ENCODE results near the gene ZYX.

ZYX gene

GRCh38 chr7:143429770-143430698 lies 48.9 kb downstream of the ZYX start:
- Histone ChIP-seq H2BK120ac (ENCODE audit: low read depth, low read length) (no peak overlapping the region), H3K79me1 (ENCODE audit: low read depth, low read length) (no peaks in the 10 kb centered on the region), H3K23ac (ENCODE audit: low read depth, low read length, poor library complexity) (no peak overlapping the region), H3K4me3 (ENCODE audit: low read length in 2 of 2) (no peak overlapping the region), H3K27me3 (ENCODE audit: control insufficient read depth in 3 of 3, insufficient read depth in 3 of 3, low read depth in 1 of 3, low read length in 3 of 3) (no peaks in the 10 kb centered on the region), H3K27ac (replicated peaks; ENCODE audit: low read length) (no peak overlapping the region), H2BK15ac (ENCODE audit: low read length) (no peak overlapping the region), H3K4ac (ENCODE audit: low read length) (no peak overlapping the region), H3K36me3 (replicated peaks in 1 of 2; ENCODE audit: control insufficient read depth in 2 of 2, insufficient read depth in 2 of 2, low read length in 2 of 2) (no peaks in the 10 kb centered on the region), H2AK5ac (ENCODE audit: low read depth, low read length) (no peak overlapping the region), H2BK5ac (ENCODE audit: low read length) (no peak overlapping the region), H3K9ac (ENCODE audit: low read depth, low read length, poor library complexity) (no peak overlapping the region), H3K4me1 (ENCODE audit: control insufficient read depth in 2 of 2, insufficient read depth in 1 of 2, low read depth in 1 of 2, low read length in 2 of 2) (no peaks in the 10 kb centered on the region), H3K4me2 (ENCODE audit: insufficient read depth, low read length, poor library complexity, severe bottlenecking) (no peak overlapping the region), H2AFZ (ENCODE audit: low read length) (no peak overlapping the region), H3K14ac (ENCODE audit: low read length) (no peak overlapping the region), H3K18ac (ENCODE audit: low read length) (no peak overlapping the region), H4K8ac (ENCODE audit: low read depth, low read length) (no peak overlapping the region), H2BK12ac (ENCODE audit: low read length) (no peak overlapping the region), H4K91ac (ENCODE audit: low read depth, low read length, poor library complexity) (no peak overlapping the region), H3K9me3 (replicated peaks in 1 of 2; ENCODE audit: control insufficient read depth in 2 of 2, insufficient read depth in 1 of 2, low read depth in 1 of 2, low read length in 2 of 2) (no peaks in the 10 kb centered on the region)
- no peak for DNase-seq (ENCODE audit: low spot score)
- WGBS, 2 donors (ENCODE audit: extremely low coverage in 2 of 2, insufficient read length in 2 of 2, insufficient replicate concordance in 1 of 2) = no CpG with 5 or more reads among the region's 10 CpGs

DNA sequence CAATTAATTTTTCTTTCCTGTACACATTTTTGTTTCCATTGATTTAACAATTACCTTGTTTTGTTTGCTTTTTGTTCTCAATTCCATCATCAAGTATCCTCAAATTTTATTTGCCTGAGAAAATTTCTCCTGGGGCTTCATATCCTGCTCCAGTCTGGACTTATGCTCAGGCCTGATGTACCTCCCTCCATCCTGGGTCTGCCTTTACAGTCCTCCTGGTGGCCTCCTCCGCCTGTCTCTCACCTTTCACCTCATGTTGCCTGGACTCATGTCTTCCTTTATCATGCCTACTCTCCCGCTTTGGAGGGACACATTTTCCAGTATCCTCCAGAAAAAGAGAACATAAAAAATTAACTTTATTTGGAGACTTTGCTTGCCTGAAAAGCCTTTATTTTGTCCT lies 50.0 kb downstream of the ZYX start:
- H3K4me1 ChIP-seq (ENCODE audit: control insufficient read depth in 2 of 2, insufficient read depth in 1 of 2, low read depth in 1 of 2, low read length in 2 of 2) = no peaks in the 10 kb centered on the region

GRCh38 chr7:143433759-143434158 lies 52.6 kb downstream of the ZYX start:
- no peak overlapping the region for H2BK12ac ChIP-seq (ENCODE audit: low read length)
- no peak overlapping the region for H3K27ac ChIP-seq (replicated peaks; ENCODE audit: low read length)
- no peak overlapping the region for H4K8ac ChIP-seq (ENCODE audit: low read depth, low read length)
- no peaks in the 10 kb centered on the region for H3K9me3 ChIP-seq (replicated peaks in 1 of 2; ENCODE audit: control insufficient read depth in 2 of 2, insufficient read depth in 1 of 2, low read depth in 1 of 2, low read length in 2 of 2)
- no peak overlapping the region for H3K4me2 ChIP-seq (ENCODE audit: insufficient read depth, low read length, poor library complexity, severe bottlenecking)
- DNase-seq (ENCODE audit: low spot score) = no peak
- H3K4ac ChIP-seq (ENCODE audit: low read length) = no peak overlapping the region
- H3K79me1 ChIP-seq (ENCODE audit: low read depth, low read length) = no peaks in the 10 kb centered on the region
- WGBS, 2 donors (ENCODE audit: extremely low coverage in 2 of 2, insufficient read length in 2 of 2, insufficient replicate concordance in 1 of 2) = no CpG with 5 or more reads among the region's 4 CpGs
- no peak overlapping the region for H2BK5ac ChIP-seq (ENCODE audit: low read length)
- no peak overlapping the region for H2BK15ac ChIP-seq (ENCODE audit: low read length)
- H2AK5ac ChIP-seq (ENCODE audit: low read depth, low read length) = no peak overlapping the region
- H3K36me3 ChIP-seq (replicated peaks in 1 of 2; ENCODE audit: control insufficient read depth in 2 of 2, insufficient read depth in 2 of 2, low read length in 2 of 2) = no peaks in the 10 kb centered on the region
- no peak overlapping the region for H3K23ac ChIP-seq (ENCODE audit: low read depth, low read length, poor library complexity)
- H4K91ac ChIP-seq (ENCODE audit: low read depth, low read length, poor library complexity) = no peak overlapping the region
- no peaks in the 10 kb centered on the region for H3K27me3 ChIP-seq (ENCODE audit: control insufficient read depth in 3 of 3, insufficient read depth in 3 of 3, low read depth in 1 of 3, low read length in 3 of 3)
- no peak overlapping the region for H3K4me3 ChIP-seq (ENCODE audit: low read length in 2 of 2)
- no peak overlapping the region for H3K9ac ChIP-seq (ENCODE audit: low read depth, low read length, poor library complexity)
- no peak overlapping the region for H2BK120ac ChIP-seq (ENCODE audit: low read depth, low read length)
- H3K18ac ChIP-seq (ENCODE audit: low read length) = no peak overlapping the region
- no peak overlapping the region for H3K14ac ChIP-seq (ENCODE audit: low read length)
- no peak overlapping the region for H2AFZ ChIP-seq (ENCODE audit: low read length)
- no peaks in the 10 kb centered on the region for H3K4me1 ChIP-seq (ENCODE audit: control insufficient read depth in 2 of 2, insufficient read depth in 1 of 2, low read depth in 1 of 2, low read length in 2 of 2)

More for the DNA sequence above, 50.0 kb downstream of the ZYX start:
- Histone ChIP-seq H3K4me2 (ENCODE audit: insufficient read depth, low read length, poor library complexity, severe bottlenecking) (no peak overlapping the region), H2BK12ac (ENCODE audit: low read length) (no peak overlapping the region), H3K36me3 (replicated peaks in 1 of 2; ENCODE audit: control insufficient read depth in 2 of 2, insufficient read depth in 2 of 2, low read length in 2 of 2) (no peaks in the 10 kb centered on the region), H2AK5ac (ENCODE audit: low read depth, low read length) (no peak overlapping the region), H4K91ac (ENCODE audit: low read depth, low read length, poor library complexity) (no peak overlapping the region), H3K9me3 (replicated peaks in 1 of 2; ENCODE audit: control insufficient read depth in 2 of 2, insufficient read depth in 1 of 2, low read depth in 1 of 2, low read length in 2 of 2) (no peaks in the 10 kb centered on the region), H2BK120ac (ENCODE audit: low read depth, low read length) (no peak overlapping the region), H3K27ac (replicated peaks; ENCODE audit: low read length) (no peak overlapping the region), H3K9ac (ENCODE audit: low read depth, low read length, poor library complexity) (no peak overlapping the region), H2AFZ (ENCODE audit: low read length) (no peak overlapping the region), H3K23ac (ENCODE audit: low read depth, low read length, poor library complexity) (no peak overlapping the region), H3K4me3 (ENCODE audit: low read length in 2 of 2) (no peak overlapping the region), H4K8ac (ENCODE audit: low read depth, low read length) (no peak overlapping the region), H3K4ac (ENCODE audit: low read length) (no peak overlapping the region), H3K18ac (ENCODE audit: low read length) (no peak overlapping the region), H2BK5ac (ENCODE audit: low read length) (no peak overlapping the region), H3K14ac (ENCODE audit: low read length) (no peak overlapping the region), H3K79me1 (ENCODE audit: low read depth, low read length) (no peaks in the 10 kb centered on the region), H3K27me3 (ENCODE audit: control insufficient read depth in 3 of 3, insufficient read depth in 3 of 3, low read depth in 1 of 3, low read length in 3 of 3) (no peaks in the 10 kb centered on the region), H2BK15ac (ENCODE audit: low read length) (no peak overlapping the region)
- WGBS, 2 donors (ENCODE audit: extremely low coverage in 2 of 2, insufficient read length in 2 of 2, insufficient replicate concordance in 1 of 2) = no CpG with 5 or more reads among the region's 2 CpGs
- no peak for DNase-seq (ENCODE audit: low spot score)

DNA sequence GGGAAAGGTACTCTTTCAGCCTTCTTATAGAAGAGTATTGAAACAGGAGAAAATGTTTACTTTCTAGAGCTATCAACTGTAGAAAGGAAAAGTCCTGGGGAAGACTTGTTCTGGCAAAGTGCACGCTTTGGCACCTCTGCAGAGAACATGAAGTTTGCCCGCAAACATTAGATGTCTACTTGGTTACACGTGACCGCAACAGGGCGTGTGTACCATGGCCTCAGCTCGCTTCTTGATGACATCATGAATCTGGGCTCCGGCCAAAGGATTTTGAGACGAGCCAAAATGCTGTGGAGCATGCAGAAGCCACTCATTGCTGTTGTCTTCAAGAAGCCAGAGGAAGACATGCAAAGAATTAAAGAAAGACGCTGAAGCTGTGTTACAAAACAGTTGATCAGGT lies 53.5 kb downstream of the ZYX start:
- Histone ChIP-seq H3K9ac (ENCODE audit: low read depth, low read length, poor library complexity) (no peak overlapping the region), H2AFZ (ENCODE audit: low read length) (no peak overlapping the region), H3K36me3 (replicated peaks in 1 of 2; ENCODE audit: control insufficient read depth in 2 of 2, insufficient read depth in 2 of 2, low read length in 2 of 2) (no peaks in the 10 kb centered on the region), H2BK5ac (ENCODE audit: low read length) (no peak overlapping the region), H3K4ac (ENCODE audit: low read length) (no peak overlapping the region), H3K18ac (ENCODE audit: low read length) (no peak overlapping the region), H3K27me3 (ENCODE audit: control insufficient read depth in 3 of 3, insufficient read depth in 3 of 3, low read depth in 1 of 3, low read length in 3 of 3) (no peaks in the 10 kb centered on the region), H3K27ac (replicated peaks; ENCODE audit: low read length) (no peak overlapping the region), H3K4me3 (ENCODE audit: low read length in 2 of 2) (no peak overlapping the region), H3K4me2 (ENCODE audit: insufficient read depth, low read length, poor library complexity, severe bottlenecking) (no peak overlapping the region), H3K23ac (ENCODE audit: low read depth, low read length, poor library complexity) (no peak overlapping the region), H3K9me3 (replicated peaks in 1 of 2; ENCODE audit: control insufficient read depth in 2 of 2, insufficient read depth in 1 of 2, low read depth in 1 of 2, low read length in 2 of 2) (no peaks in the 10 kb centered on the region), H2BK120ac (ENCODE audit: low read depth, low read length) (no peak overlapping the region), H3K4me1 (ENCODE audit: control insufficient read depth in 2 of 2, insufficient read depth in 1 of 2, low read depth in 1 of 2, low read length in 2 of 2) (no peaks in the 10 kb centered on the region), H2BK15ac (ENCODE audit: low read length) (no peak overlapping the region), H3K14ac (ENCODE audit: low read length) (no peak overlapping the region), H2AK5ac (ENCODE audit: low read depth, low read length) (no peak overlapping the region), H4K8ac (ENCODE audit: low read depth, low read length) (no peak overlapping the region), H3K79me1 (ENCODE audit: low read depth, low read length) (no peaks in the 10 kb centered on the region), H2BK12ac (ENCODE audit: low read length) (no peak overlapping the region), H4K91ac (ENCODE audit: low read depth, low read length, poor library complexity) (no peak overlapping the region)
- no peak for DNase-seq (ENCODE audit: low spot score)
- WGBS, 2 donors (ENCODE audit: extremely low coverage in 2 of 2, insufficient read length in 2 of 2, insufficient replicate concordance in 1 of 2) = no CpG with 5 or more reads among the region's 9 CpGs

Data from neuronal stem cell (in vitro differentiated cells).